ENCODE data around the gene VAC14.

DNA sequence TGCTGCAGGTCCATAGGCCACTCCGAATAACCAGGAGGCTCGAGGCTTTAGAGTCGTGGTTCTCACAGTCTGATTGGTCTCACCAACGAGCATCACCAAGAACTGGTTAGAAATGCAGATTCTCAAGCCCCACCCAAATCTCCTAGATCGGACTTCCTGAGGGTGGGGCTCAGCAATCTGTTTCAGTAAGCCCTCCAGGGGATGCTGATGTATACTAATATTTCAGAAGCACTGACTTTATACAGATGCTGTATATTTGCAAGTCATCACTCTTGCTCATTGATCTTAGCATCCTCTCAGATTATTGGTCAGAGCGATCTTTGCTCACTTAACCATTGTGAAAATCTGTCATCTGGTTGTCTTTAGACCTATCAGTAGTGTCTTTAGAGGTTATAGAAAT is 4.4 kb upstream of the VAC14 start:
- no peak for TF ChIP-seq CTCF (conservative IDR thresholded peaks at IDR 0.05; ENCODE audit: low read depth, low read length)
- TF ChIP-seq EZH2phosphoT487 (IDR thresholded peaks at IDR 0.05; ENCODE audit: borderline replicate concordance, low read length) = no peak
- TF ChIP-seq EZH2 (IDR thresholded peaks at IDR 0.05; ENCODE audit: low read length, unreplicated experiment) = no peak
